NCI-H345 treated with DMSO at 0.1 percent for 48 hours (cell line): ENCODE data around the gene HOGA1.

ENCODE experiments used
- DNase-seq: peaks from one replicate; lab custom pipeline; 2025; ENCODE audit not compliant: unreplicated experiment; lab: John Stamatoyannopoulos, UW

The HOGA1 gene

DNA sequence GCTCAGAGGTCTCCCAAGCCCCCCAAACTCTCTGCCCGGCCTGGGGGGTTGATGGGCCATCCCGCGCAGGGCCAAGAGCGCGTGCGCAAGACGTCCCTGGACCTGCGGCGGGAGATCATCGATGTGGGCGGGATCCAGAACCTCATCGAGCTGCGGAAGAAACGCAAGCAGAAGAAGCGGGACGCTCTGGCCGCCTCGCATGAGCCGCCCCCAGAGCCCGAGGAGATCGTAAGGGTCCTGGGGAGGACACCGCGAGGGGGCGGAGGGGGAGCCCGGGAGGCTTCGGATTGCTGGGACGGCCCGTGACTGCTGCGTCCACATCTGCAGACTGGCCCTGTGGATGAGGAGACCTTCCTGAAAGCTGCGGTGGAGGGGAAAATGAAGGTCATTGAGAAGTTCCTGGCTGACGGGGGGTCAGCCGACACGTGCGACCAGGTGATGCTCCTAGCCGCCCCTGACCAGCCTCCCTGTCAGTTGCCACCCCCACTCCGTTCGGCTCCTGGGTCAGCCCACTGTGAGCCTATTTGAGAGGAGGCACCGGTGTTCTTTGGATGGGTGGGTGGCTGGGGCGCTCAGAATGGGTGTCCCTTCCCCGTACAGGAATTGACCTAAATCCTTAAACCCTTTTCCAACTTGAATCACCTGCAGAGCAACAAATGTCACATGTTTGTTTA, 5.9 kb upstream of the HOGA1 start:
- DNase-seq, result no peak

DNA sequence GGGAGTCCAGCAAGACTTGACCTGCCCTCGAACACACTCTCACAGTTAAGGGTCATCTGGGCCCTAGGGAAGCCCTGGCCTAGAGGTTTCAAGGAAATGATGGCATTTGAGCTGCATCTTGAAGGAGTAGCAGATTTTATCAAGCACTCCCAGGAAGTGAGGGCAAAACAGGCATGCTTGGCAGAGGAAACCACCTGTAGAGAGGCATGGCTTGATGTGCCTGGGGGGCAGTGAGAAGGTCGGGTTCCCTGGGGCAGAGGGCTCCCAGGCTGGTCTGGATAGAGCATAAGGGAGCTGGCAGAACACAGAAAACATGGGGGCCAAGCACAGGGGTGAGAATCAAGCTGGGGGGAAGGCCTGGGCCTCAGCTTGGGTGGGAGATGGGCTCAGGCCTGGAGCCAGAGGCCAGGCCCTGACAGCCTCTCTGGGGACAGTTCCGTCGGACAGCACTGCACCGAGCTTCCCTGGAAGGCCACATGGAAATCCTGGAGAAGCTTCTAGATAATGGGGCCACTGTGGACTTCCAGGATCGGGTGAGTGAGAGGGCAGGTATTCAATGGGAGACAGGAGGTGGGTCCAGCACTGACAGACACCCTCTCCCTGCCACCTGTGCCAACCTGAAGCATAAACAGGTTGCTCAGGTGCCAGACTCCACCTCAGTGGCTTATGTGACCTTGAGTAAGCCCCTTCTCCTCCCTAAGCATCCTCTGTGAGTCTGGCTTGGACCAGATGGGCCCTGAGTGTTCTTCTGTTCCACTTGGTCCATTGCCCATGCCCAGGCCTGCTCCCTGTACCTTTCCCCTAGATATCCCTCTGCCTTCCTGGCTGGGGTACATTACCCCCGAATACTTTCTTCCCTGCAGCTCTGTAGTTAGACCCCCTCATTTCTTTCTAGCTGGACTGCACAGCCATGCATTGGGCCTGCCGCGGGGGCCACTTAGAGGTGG, 3.5 kb upstream of the HOGA1 start:
- no peak for DNase-seq

DNA sequence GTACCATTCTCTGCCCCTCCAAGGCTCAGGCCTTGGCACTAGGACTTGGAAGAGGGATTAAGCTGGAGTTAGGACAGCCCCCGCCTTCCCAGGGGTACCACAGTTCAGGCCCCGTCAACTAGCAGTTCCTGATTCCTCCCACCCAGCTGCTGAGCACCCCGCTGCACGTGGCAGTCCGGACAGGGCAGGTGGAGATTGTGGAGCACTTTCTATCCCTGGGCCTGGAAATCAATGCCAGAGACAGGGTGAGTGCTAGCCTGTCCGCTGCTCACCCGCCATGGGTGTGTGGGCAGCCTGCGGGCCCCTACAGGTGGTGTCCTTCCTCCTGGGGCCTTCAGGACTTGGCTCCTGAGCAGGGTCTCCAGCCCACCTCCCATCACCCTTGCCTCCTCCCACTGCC, 2.0 kb upstream of the HOGA1 start:
- DNase-seq, result no peak

DNA sequence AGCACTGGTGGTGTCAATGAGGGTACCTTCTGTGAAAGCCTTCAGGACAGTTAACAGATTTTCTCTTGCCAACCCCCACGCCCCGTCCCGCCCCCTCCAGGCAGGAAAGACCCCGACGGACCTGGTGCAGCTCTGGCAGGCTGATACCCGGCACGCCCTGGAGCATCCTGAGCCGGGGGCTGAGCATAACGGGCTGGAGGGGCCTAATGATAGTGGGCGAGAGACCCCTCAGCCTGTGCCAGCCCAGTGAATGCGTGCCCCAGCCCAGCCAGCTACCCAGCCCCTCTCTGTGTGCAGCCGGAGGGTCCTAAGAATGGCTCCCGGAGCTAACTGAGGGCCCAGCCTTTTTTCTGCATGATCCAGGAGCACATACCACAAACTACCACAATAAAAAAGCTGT, 713 bp upstream of the HOGA1 start:
- no peak for DNase-seq

DNA sequence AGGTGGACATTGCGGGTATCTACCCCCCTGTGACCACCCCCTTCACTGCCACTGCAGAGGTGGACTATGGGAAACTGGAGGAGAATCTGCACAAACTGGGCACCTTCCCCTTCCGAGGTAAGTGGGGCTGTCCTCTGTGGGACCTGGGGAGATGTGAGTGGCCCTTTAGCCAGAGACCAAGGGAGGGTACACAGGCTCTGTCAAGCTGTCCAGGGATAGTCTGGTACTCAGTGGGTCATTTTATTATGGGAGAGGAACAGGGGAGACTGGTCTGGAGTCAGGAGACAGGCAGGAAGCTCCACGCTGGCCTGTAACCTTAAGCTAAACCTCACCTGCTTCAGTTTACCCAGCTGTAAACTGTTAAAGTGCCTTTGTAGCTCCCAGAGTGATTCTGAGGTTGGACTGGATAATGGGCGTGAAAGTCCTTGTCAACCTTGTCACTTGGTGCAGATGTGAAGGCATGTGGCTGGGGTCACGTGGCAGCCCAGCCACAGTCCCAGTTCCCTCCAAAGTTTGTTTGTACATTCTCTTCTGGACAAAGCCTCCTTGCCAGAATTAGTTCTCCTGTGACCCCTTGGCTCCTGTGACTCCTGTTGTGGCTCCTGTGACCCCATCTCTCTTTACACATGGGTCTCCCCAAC, 729 bp downstream of the HOGA1 start:
- no peak for DNase-seq

DNA sequence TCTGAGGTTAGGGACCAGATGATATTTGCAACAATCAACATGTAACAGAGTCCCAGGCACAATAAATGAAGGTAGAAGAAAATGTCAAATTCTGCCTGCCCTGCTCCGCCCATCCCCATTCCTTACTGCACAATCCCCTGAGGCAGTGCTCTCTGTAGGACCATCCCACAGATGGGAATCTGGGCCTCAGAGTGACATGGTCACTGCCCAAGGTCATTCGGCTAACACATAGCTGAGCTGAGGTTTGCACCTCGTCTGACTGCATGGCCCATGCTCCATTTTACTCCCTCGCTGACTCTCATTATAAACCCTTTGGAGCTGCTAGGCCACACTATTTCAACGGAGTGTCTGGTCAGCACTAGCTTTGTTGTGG, 1.2 kb downstream of the HOGA1 start:
- DNase-seq, result no peak

DNA sequence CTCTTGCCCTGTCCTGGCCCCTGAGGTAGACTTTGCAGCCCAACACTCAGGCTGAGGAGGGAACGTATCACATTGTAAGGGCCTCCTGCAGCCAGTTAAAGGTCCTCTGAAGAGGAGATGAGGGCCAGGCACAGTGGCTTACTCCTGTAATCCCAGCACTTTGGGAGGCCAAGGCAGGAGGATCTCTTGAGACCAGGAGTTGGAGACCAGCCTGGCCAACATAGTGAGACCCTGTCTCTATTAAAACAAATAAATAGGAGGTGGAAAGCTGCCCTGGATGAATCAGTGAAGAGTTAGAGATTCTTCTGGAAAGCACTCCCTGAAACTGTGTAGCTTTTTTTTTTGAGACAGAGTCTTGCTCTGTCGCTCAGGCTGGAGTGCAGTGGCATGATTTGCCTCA, 3.0 kb downstream of the HOGA1 start:
- no peak for DNase-seq

DNA sequence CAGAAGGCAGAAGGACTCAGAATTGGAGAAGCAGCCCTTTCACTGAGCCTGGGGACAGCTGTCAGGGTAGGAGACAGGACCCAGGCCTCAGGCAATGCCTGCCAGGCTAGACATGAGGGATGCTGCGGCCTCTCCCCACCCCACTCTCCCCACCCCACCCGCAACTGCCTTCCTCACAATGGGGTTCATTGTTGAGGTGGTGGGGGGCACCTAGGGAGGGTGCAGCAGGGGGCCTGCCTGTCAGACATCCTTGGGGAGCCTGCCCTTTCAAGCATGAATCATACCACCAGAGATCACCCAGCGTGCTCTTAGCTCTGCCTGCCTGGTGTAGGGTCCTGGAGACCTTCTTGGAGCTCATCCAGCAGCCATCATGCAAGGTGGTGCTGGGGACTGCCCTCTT, 5.3 kb downstream of the HOGA1 start, which contains the start of gene C10orf62:
TSS of gene C10orf62 (plus strand) at position 243 of the 400 bp plus-strand sequence. CDS start 177 bp downstream, outside the sequence.
- no peak for DNase-seq

DNA sequence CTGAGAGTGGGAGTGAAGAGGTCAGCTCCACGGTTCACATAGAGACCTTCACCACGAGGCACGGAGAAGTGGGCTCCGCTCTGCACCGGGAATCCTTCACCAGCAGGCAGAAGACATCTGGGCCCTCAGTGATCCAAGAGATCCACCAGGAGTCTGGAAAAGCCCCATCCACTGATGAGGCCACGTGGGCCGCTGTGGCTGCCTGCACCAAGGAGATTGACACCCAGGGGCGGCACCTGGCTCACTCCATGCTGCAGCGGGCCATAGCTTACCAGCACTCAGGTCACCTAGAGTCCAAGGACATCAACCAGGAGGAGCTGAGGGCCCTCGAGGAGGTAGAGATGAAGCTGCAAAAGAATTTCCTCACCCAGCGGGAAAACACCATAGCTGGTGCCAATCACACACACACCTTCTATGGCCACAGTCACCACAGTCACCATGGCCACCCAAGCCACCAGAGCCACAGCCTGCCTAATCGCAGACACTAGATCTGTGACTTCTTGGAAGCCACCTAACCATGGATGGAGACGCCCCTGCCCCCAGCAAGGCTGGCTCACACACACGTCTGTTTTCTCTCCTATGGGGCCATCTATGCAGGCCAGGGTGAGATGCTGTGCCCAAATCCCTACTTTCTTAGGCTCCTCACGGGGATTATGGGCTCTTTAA, 6.0 kb downstream of the HOGA1 start:
- DNase-seq, result no peak

DNA sequence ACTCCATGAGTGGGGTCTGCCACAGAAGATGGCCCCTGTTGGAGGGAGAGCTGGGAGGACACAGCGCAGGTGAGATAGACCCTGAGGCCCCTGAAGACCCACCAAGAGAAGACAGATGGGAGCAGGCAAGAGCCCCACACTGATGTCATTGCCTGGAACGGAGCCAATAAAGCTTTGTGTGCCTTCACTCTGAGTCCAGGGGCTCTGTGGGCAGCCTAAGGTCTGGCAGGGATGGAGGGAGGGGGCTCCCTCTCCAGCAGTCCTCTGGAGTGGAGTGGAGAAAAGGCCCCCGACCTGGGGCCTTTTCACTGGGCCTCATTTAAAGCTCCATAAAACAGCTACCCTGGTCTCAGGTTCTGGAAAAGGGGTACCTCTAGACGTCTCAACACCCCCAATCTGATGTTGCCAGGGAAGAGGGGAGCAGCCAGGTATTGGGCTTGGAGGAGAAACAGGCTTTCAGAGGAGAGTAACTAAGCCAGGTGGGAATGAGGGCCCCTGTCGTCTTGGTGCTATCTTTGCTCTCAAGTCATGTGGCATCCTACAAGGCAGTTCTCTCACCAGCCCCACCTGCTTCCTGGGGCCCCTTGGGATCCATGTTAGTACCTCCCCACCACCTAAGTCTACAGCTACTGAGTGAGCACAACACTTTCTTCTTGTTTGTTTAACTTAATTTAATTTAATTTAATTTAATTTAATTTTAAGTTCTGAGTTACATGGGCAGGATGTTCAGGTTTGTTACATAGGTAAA, 6.7 kb downstream of the HOGA1 start:
- DNase-seq, result no peak

DNA sequence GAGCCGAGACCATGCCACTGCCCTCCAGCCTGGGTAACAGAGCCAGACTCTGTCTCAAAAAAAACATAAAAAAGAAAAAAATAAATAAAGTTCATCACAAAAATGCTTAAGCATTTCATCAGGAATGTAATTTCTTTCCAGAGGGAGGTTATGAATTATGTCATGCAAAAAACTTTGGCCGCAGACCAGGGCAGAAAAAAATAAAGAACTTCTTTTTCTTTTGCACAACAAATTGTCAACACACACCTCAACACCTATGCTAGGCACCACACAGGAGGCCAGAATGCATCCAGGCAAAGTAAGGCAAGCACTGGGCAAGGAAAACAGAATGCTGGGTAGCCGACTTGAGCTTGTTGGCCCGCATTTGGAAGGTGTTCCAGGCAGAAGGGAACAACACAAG, 9.2 kb downstream of the HOGA1 start:
- no peak for DNase-seq

DNA sequence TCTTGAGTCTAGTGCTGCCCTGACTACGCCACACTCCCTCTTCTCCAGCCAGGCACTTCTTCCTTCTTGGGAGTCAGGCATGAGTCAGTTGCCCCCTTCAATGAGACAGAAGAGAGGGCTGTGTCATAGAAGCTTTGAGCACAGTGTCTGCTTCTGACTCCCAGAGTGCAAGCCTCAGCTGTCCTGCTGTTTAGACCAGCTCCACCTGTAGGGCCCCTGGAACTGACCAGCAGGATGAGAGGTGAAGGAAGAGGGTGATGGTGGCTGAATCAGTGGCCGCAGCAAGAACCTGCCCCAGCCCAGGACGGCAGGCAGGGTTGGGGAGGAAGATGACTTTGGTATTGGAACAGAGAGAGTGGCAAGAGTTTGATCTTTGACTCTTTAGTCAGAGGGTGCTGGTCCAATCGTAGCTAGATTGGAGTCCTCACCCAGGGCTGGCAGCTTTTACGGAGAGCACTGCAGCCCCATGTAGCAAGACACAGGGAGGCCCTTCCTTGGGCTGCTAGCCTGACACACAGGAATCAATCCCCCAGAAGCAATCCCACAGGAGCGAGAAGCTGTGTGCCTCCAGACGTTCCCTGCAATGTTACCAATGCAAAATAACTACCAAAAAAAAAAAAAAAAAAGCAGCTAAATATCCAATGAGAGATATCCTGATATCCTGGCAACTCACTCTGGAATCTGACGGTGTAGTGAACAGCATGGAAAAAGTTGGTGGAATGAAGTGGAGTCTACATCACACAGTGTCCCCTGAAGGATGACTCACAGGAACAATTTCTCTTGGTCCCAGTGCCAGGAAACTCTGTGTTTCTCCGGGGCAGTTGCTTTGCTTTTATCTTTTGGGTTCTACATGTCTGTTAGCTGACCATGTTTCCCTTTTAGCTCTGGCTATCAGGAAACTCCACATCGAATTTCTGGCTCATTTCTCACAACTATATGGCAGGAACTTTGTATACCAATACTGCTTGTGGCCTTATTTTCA, 12.2 kb downstream of the HOGA1 start:
- DNase-seq, result no peak

DNA sequence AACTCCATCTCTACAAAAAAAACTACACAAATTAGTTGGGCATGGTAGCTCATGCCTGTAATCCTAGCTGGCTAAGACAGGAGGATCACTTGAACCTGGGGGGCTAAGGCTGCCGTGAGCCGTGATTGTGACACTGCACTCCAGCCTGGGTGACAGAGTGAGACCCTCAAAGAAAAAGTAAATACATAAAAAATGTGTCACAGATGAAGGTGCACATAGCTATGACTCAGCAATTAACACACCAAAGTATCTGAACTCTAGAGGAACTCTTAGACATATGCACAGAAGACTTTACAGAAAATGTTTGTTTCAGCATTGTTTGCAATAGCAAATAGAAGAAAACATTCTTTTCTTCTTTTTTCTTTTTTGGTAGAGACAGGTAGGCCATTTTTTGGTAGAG, 13.6 kb downstream of the HOGA1 start:
- no peak for DNase-seq

DNA sequence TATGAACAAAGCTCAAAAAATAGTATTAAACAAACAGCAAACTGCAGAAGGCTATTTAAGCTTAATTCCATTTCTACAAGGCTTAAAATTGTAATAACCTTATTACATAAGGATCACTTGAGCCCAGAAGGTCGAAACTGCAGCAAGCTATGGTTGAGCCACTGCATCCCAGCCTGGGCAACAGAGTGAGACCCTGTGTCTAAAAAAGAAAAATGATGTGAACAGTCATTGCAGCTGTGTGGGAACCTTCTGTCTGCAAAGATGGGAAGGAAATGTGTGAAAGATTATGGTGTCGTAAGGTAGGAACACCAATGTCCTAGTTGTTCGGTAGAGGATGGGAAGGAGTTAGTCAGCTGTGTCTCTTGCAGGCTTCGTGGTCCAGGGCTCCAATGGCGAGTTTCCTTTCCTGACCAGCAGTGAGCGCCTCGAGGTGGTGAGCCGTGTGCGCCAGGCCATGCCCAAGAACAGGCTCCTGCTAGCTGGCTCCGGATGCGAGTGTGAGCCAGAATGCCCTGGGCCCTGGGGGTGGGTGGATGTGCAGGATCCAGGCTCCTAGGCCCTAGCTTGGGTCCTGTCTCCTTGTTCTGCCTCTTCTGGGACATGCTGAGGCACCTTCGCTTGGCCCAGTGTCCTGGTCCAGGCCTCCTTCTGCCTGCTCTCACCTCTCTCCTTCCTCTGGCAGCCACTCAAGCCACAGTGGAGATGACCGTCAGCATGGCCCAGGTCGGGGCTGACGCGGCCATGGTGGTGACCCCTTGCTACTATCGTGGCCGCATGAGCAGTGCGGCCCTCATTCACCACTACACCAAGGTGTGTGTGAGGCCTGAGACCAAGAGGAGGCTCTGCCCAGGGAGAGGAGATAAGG, 14.4 kb downstream of the HOGA1 start:
- DNase-seq, result no peak

DNA sequence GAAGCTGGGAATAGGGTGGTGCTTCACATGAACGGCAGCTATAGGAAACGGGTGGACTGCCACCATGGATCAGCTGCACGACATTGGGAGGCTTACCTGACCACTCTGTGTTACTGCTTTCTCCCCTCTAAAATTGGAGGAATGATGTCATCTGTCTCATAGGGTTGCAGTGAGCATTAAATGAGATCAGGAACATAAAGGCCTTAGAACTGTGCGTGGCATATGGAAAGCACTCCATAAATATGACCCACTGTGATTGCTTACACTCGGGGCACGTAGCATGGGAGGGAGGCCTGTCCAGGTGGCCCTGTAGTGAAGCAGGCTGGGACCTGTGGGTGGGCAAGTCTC, 15.1 kb downstream of the HOGA1 start:
- no peak for DNase-seq

DNA sequence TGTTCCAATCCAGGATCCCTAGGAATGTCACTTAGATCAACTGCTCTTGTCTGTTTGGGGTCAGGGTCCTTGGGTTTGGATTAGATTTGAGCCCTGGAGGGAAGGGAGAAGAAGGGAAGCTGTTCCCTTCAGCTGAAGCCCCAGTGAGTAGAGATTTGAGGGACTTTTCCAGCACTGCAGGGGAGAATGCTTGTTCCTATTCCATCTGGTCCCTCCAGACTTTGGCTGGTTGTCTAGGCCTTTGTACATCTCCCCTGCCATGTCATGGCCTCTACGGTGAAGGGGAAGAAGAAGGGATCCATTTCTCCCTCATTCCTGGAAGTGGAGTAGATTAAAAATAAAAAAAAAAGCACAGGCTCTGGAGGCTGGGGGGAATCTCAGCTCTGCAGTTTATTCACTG, 16.4 kb downstream of the HOGA1 start:
- DNase-seq, result no peak

DNA sequence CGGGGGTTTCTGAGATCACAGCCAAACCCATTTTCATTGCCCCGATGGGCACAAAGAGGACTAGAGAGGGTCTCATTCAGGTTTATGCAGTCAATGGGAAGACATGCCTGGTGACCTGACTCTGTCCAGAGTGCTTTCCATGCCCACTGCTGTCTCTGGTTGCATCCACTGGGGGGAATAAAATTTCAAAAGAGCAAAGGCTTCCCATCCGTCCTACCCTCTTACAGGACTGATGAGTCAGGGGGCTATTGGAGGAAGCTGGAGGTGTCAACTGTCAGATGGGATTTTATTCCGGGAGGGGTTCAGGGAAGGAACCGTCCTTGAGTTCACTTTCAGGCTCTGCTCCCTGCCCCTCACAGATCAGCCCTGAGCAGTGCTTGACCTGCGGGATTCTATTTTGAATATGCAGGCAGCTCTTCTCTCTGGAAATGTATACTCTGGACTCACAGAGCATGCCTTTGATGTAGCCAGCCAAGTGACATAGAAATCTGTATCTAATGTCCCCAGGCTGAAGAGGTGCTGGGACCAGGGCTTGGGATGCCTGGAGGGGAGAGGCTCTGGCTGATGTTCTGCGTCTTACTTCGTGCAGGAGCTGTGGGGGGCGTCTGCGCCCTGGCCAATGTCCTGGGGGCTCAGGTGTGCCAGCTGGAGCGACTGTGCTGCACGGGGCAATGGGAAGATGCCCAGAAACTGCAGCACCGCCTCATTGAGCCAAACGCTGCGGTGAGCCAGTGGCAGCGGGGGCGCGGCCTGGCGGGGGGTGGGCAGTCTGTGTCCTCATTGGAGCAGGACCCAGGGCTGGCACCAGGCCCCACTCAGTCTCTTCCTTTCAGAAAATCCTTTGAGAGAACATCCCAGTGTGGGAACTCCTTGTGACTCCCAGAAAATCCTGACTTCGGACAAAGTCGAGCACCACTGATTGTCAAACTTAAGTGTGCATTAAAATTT, 17.4 kb downstream of the HOGA1 start:
- no peak for DNase-seq
